PC-3 (cell line): Measurements from ENCODE around the gene TBC1D14. TPM values are rescaled to one million over a fixed set of nuclear protein-coding genes. Genes with fewer than 3 reads are reported as not detected.

Experiments used
- ATAC-seq: fragments of 200-7000 bp; cut with Tn5 transposase; 2 replicates; pipeline ENCODE4 v1.9.1; 2020; ENCODE audit warnings: mild to moderate bottlenecking, moderate library complexity
- BruUV-seq: library from RNA; stranded (reverse); fragments of 400-500 nt; replicated peaks from 2 replicates; lab custom pipeline; 2021; lab: Mats Ljungman, UMichigan
- CTCF ChIA-PET: fragments of 300-600 bp; sonication (Branson Sonifier 250); formaldehyde crosslinking; loops from one replicate; lab custom pipeline; 2022; ENCODE audit warnings: antibody characterized with exemption; lab: Charles Lee
- POLR2A ChIA-PET: fragments of 300-600 bp; sonication (Branson Sonifier 250); formaldehyde crosslinking; loops from one replicate; lab custom pipeline; 2022; ENCODE audit warnings: antibody characterized with exemption; ENCODE audit not compliant: unreplicated experiment; lab: Charles Lee
- DNase-seq: peaks from one replicate; pipeline ENCODE4 v3.0.0-alpha.2; 2015
- H2AFZ ChIP-seq: fragments of 300-600 bp; sonication (generic); 2 replicates; pipeline ENCODE4 v1.6.0; 2016; ENCODE audit warnings: antibody characterized with exemption, low read length
- H3F3A ChIP-seq: fragments of 300-600 bp; sonication (generic); one replicate; pipeline ENCODE4 v1.6.0; 2017; ENCODE audit warnings: antibody characterized with exemption, low read length, control low read depth, mild to moderate bottlenecking; ENCODE audit not compliant: unreplicated experiment
- H3K27ac ChIP-seq: fragments of 300-600 bp; sonication (generic); 2 replicates; pipeline ENCODE4 v1.5.1; 2016; ENCODE audit warnings: mild to moderate bottlenecking, low read length
- H3K27me3 ChIP-seq: fragments of 300-600 bp; sonication (generic); 2 replicates; pipeline ENCODE4 v1.6.1; 2016; ENCODE audit warnings: low read length, mixed read lengths
- H3K36me3 ChIP-seq: fragments of 300-600 bp; sonication (generic); 2 replicates; pipeline ENCODE4 v1.6.1; 2016; ENCODE audit warnings: low read depth, mixed run types, low read length, mixed read lengths
- H3K4me1 ChIP-seq: fragments of 300-600 bp; sonication (generic); 2 replicates; pipeline ENCODE4 v1.5.1; 2016; ENCODE audit warnings: low read length; ENCODE audit not compliant: insufficient read depth
- H3K4me2 ChIP-seq: fragments of 300-600 bp; sonication (generic); 2 replicates; pipeline ENCODE4 v1.6.0; 2016; ENCODE audit warnings: low read length
- H3K4me3 ChIP-seq: fragments of 300-600 bp; sonication (generic); 2 replicates; pipeline ENCODE4 v1.5.1; 2016; ENCODE audit warnings: mild to moderate bottlenecking, low read length, mixed read lengths
- H3K79me2 ChIP-seq: fragments of 300-600 bp; sonication (generic); 2 replicates; pipeline ENCODE4 v1.6.1; 2017; ENCODE audit warnings: low read length, mixed read lengths
- H3K9ac ChIP-seq: fragments of 300-600 bp; sonication (generic); 2 replicates; pipeline ENCODE4 v1.6.0; 2016; ENCODE audit warnings: mild to moderate bottlenecking, low read length
- H3K9me2 ChIP-seq: fragments of 300-600 bp; sonication (generic); replicated peaks from 2 replicates; pipeline ENCODE4 v1.6.1; 2016; ENCODE audit warnings: mixed run types, low read length, mixed read lengths
- H3K9me3 ChIP-seq: fragments of 300-600 bp; sonication (generic); 2 replicates; pipeline ENCODE4 v1.6.1; 2016; ENCODE audit warnings: low read length, mixed read lengths
- H4K20me1 ChIP-seq: fragments of 300-600 bp; sonication (generic); 2 replicates; pipeline ENCODE4 v1.6.1; 2016; ENCODE audit warnings: low read length, mixed read lengths
- EZH2 ChIP-seq: fragments of 300-600 bp; sonication (generic); IDR thresholded peaks from one replicate; pipeline ENCODE4 v1.6.1; 2017; ENCODE audit warnings: antibody characterized with exemption, mild to moderate bottlenecking, low read length; ENCODE audit not compliant: unreplicated experiment
- EZH2phosphoT487 ChIP-seq: fragments of 300-600 bp; sonication (generic); IDR thresholded peaks from 2 replicates; pipeline ENCODE4 v1.6.1; 2018; ENCODE audit warnings: mild to moderate bottlenecking, antibody characterized with exemption, low read length, borderline replicate concordance
- intact Hi-C: fragments of 100-400 bp; cut with micrococcal nuclease; formaldehyde crosslinking; loops from 2 replicates; pipeline ENCODE4 v1.9.0; 2023
- total RNA-seq: library from RNA; depleted of rRNA; stranded (reverse); fragments of >200 nt; gene quantifications from 2 replicates; pipeline ENCODE4 v1.2.3, GENCODE V29; 2014
- TF ChIP-seq, protein P1 (sequence below): fragments of 300-600 bp; sonication (generic); conservative IDR thresholded peaks from 2 replicates; pipeline ENCODE4 v1.5.1; 2017; ENCODE audit warnings: antibody characterized with exemption, low read depth, mild to moderate bottlenecking, low read length

TBC1D14 gene
- total RNA-seq, 1 experiment from 2014 or later = 33.0 TPM

DNA sequence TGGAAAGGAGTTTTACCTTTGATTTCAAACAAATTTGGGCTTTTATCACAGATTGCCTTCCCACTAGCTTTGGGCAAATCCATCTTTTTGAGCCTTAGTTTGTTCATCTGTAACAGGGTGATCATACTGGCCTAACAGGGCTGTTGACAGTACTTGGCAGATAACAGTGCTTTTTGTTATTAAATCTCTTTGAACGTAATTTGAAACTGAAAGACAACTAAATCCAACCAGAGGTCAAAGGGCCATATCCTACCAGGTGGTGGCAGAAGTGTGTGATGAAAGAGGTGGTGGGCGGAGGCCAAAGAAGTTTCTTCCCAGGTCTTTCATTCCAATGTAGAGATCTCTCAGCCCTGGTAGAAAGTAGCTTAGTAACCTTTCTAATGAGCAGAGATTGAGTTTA lies 98.3 kb downstream of the TBC1D14 start:
- H3K36me3 ChIP-seq = peaks cover 7% of the 10 kb centered on the region; the same call in 1 of the 2 replicates
- TF ChIP-seq EZH2phosphoT487 (no peak), EZH2 (no peak)
- TF ChIP-seq, protein P1, sequence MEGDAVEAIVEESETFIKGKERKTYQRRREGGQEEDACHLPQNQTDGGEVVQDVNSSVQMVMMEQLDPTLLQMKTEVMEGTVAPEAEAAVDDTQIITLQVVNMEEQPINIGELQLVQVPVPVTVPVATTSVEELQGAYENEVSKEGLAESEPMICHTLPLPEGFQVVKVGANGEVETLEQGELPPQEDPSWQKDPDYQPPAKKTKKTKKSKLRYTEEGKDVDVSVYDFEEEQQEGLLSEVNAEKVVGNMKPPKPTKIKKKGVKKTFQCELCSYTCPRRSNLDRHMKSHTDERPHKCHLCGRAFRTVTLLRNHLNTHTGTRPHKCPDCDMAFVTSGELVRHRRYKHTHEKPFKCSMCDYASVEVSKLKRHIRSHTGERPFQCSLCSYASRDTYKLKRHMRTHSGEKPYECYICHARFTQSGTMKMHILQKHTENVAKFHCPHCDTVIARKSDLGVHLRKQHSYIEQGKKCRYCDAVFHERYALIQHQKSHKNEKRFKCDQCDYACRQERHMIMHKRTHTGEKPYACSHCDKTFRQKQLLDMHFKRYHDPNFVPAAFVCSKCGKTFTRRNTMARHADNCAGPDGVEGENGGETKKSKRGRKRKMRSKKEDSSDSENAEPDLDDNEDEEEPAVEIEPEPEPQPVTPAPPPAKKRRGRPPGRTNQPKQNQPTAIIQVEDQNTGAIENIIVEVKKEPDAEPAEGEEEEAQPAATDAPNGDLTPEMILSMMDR = no peak
- ChIA-PET CTCF (no interaction called here), POLR2A (no interaction called here)
- no peak overlapping the region for H3K27ac ChIP-seq
- H3K27me3 ChIP-seq = no peaks in the 10 kb centered on the region
- BruUV-seq = no TSS peak
- no peaks in the 10 kb centered on the region for H3K9me3 ChIP-seq
- no peak for ATAC-seq
- no peak overlapping the region for H3K4me2 ChIP-seq
- H4K20me1 ChIP-seq = no peaks in the 10 kb centered on the region
- H3K79me2 ChIP-seq = no peaks in the 10 kb centered on the region
- DNase-seq = no peak
- no peak overlapping the region for H3K9ac ChIP-seq
- no peaks in the 10 kb centered on the region for H3K4me1 ChIP-seq
- H3K4me3 ChIP-seq = no peak overlapping the region
- H3K9me2 ChIP-seq = no peaks in the 10 kb centered on the region
- intact Hi-C loops = no loop called here
- no peaks in the 10 kb centered on the region for H3F3A ChIP-seq
- no peak overlapping the region for H2AFZ ChIP-seq

DNA sequence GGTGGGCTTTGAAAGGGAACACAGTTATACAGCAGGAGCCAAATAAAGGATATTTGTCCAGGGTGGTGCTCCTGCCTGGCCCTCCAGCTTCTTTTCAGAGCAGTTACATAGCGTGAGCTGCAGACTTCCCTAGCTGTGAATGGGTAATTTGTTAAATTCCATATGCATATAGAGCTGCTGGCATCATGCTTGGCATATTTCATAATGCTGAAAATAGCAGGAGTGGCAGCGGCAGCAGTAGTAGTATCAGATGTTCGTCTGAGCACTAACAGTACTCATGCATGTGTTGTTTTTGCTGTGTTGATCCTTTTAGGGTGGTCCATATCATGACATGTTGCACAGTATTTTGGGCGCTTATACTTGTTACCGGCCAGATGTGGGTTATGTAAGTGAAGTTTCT lies 99.9 kb downstream of the TBC1D14 start:
- no TSS peak for BruUV-seq
- POLR2A ChIA-PET = no interaction called here

DNA sequence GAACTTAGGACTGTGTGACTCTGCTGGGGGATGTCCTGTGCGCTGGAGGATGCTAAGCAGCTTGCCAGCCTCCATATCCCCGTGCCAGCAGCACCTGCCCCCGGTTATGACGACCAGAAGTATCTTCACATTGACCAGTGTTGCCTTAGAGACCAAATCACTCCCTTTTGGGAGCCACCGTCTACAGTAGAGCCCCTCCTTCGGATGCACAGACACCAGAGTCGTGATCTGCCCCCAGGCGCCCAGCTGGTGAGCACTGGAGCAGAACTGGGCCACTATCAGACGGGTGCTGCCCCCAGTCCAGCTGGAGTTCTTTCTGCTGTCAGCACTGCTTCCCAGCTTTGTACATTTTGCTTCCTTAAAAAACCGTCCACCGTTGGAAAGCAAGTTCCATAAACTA lies 103.5 kb downstream of the TBC1D14 start:
- no peak for ATAC-seq
- Histone ChIP-seq H3F3A (no peaks in the 10 kb centered on the region), H3K27me3 (no peaks in the 10 kb centered on the region), H3K4me3 (no peak overlapping the region), H2AFZ (no peak overlapping the region), H3K27ac (no peak overlapping the region), H3K9ac (no peak overlapping the region), H3K9me2 (no peaks in the 10 kb centered on the region), H3K36me3 (peaks cover 12% of the 10 kb centered on the region; the same call in 1 of the 2 replicates), H3K4me2 (no peak overlapping the region), H3K9me3 (no peaks in the 10 kb centered on the region), H4K20me1 (no peaks in the 10 kb centered on the region), H3K4me1 (no peaks in the 10 kb centered on the region), H3K79me2 (no peaks in the 10 kb centered on the region)
- no TSS peak for BruUV-seq
- no peak for TF ChIP-seq EZH2
- TF ChIP-seq, protein P1 = no peak
- TF ChIP-seq EZH2phosphoT487 = no peak
- intact Hi-C loops = no loop called here
- CTCF ChIA-PET = no interaction called here
- no peak for DNase-seq
- POLR2A ChIA-PET = no interaction called here

More for the DNA sequence above, 99.9 kb downstream of the TBC1D14 start:
- no peak for ATAC-seq
- H3K36me3 ChIP-seq = peaks cover 10% of the 10 kb centered on the region; the same call in 1 of the 2 replicates
- H3K9me3 ChIP-seq = no peaks in the 10 kb centered on the region
- no peak overlapping the region for H3K4me2 ChIP-seq
- H3K27ac ChIP-seq = no peak overlapping the region
- H3F3A ChIP-seq = no peaks in the 10 kb centered on the region
- H3K4me1 ChIP-seq = no peaks in the 10 kb centered on the region
- no peaks in the 10 kb centered on the region for H3K9me2 ChIP-seq
- H3K9ac ChIP-seq = no peak overlapping the region
- no peak for DNase-seq
- H3K79me2 ChIP-seq = no peaks in the 10 kb centered on the region
- CTCF ChIA-PET = no interaction called here
- intact Hi-C loops = no loop called here
- TF ChIP-seq EZH2 = no peak
- TF ChIP-seq, protein P1 = no peak
- no peak for TF ChIP-seq EZH2phosphoT487
- no peaks in the 10 kb centered on the region for H3K27me3 ChIP-seq
- no peak overlapping the region for H3K4me3 ChIP-seq
- H4K20me1 ChIP-seq = no peaks in the 10 kb centered on the region
- no peak overlapping the region for H2AFZ ChIP-seq
